Endothelial cell (in vitro differentiated cells): ENCODE data around the gene CAPZB. TPM values are rescaled to one million over a fixed set of nuclear protein-coding genes. Genes with fewer than 3 reads are reported as not detected.
A peak's percentile ranks its signal among the peaks of the same experiment; 100 is the strongest.

Experiments
- DNase-seq: peaks from one replicate; pipeline ENCODE4 v3.0.0; 2021; ENCODE audit warnings: low spot score
- H3K27ac Mint-ChIP-seq: one replicate; pipeline ENCODE4 v1.8.0; 2021; ENCODE audit warnings: mixed read lengths, inconsistent platforms; ENCODE audit not compliant: unreplicated experiment
- H3K27me3 Mint-ChIP-seq: one replicate; pipeline ENCODE4 v1.8.0; 2021; ENCODE audit warnings: mild to moderate bottlenecking, moderate library complexity, mixed read lengths, inconsistent platforms; ENCODE audit not compliant: unreplicated experiment
- H3K36me3 Mint-ChIP-seq: one replicate; pipeline ENCODE4 v1.8.0; 2021; ENCODE audit warnings: mild to moderate bottlenecking, low read depth, mixed read lengths, inconsistent platforms; ENCODE audit not compliant: unreplicated experiment
- H3K4me1 Mint-ChIP-seq: one replicate; pipeline ENCODE4 v1.8.0; 2021; ENCODE audit warnings: mild to moderate bottlenecking, mixed read lengths, inconsistent platforms; ENCODE audit not compliant: unreplicated experiment
- H3K4me3 Mint-ChIP-seq: one replicate; pipeline ENCODE4 v1.8.0; 2021; ENCODE audit warnings: mild to moderate bottlenecking, mixed read lengths, inconsistent platforms; ENCODE audit not compliant: unreplicated experiment
- H3K9me3 Mint-ChIP-seq: one replicate; pipeline ENCODE4 v1.8.0; 2021; ENCODE audit warnings: mixed read lengths, inconsistent platforms; ENCODE audit not compliant: unreplicated experiment
- total RNA-seq: library from RNA; stranded (reverse); fragmentation: NEBNext Ultra II Directional; extraction: Animal tissue kit (Norgen Biotek cat#: 25700); gene quantifications from one replicate; pipeline ENCODE4 v1.2.1, GENCODE V29; 2021; ENCODE audit not compliant: unreplicated experiment
- TF ChIP-seq, protein P1 (sequence below): fragments of 200-600 bp; sonication (generic); IDR thresholded peaks from one replicate; pipeline ENCODE4 v1.5.0; 2021; ENCODE audit warnings: antibody characterized with exemption; ENCODE audit not compliant: unreplicated experiment

Gene CAPZB
- total RNA-seq, 1 donor from 2014 or later, result 414 TPM

DNA sequence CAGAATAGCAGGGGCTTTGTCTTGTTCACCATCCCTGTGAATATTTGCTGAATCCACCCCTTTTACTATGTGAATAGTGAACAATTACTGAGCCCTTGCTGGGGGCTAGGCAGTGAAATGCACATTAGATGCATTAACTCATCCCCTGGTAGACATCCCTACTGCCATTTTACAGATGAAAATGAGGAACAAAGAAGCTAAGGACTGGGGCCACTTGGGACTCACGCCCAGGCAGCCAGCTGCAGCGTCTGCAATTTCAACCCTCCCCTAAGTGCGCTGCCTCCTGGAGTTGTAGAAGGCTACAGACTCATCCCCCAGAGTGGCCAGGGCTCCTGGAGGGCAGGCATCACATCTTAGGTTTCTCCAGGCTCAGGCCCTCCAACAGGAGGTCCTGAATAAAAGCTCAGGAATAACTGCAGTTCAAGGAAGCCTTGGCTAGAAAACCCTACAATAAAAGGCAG, 31.6 kb downstream of the CAPZB start:
- H3K4me1 Mint-ChIP-seq, result peaks cover 57% of the 10 kb centered on the region
- no peaks in the 10 kb centered on the region for H3K9me3 Mint-ChIP-seq
- H3K4me3 Mint-ChIP-seq, result no peak overlapping the region
- no peak for DNase-seq
- H3K36me3 Mint-ChIP-seq, result peaks cover 4% of the 10 kb centered on the region
- H3K27me3 Mint-ChIP-seq, result no peaks in the 10 kb centered on the region
- TF ChIP-seq, protein P1, sequence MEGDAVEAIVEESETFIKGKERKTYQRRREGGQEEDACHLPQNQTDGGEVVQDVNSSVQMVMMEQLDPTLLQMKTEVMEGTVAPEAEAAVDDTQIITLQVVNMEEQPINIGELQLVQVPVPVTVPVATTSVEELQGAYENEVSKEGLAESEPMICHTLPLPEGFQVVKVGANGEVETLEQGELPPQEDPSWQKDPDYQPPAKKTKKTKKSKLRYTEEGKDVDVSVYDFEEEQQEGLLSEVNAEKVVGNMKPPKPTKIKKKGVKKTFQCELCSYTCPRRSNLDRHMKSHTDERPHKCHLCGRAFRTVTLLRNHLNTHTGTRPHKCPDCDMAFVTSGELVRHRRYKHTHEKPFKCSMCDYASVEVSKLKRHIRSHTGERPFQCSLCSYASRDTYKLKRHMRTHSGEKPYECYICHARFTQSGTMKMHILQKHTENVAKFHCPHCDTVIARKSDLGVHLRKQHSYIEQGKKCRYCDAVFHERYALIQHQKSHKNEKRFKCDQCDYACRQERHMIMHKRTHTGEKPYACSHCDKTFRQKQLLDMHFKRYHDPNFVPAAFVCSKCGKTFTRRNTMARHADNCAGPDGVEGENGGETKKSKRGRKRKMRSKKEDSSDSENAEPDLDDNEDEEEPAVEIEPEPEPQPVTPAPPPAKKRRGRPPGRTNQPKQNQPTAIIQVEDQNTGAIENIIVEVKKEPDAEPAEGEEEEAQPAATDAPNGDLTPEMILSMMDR, result no peak
- H3K27ac Mint-ChIP-seq, result peak overlapping the region; percentile 36

DNA sequence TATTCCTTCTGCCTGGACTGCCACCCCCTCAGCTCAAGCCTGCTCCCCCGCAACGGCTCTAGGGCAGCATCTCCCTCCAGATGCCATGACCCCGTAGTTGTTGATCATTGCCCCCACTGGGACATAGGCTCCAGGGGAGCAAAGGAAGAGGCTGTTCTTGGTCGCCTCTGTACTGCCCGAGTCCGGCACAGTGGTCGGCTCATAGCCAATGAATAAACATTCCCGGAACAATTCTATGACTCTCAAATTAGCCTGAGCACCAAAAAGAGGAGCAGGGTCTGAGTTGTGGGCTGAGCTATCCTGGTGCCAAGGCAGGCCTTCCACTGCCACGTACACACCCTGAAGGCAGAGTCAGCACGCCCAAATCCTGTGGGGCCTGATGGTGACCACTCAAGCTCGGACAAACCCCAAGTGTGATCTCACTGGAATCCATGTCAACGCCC, 33.1 kb downstream of the CAPZB start:
- Mint-ChIP-seq H3K27me3 (no peaks in the 10 kb centered on the region), H3K4me3 (no peak overlapping the region), H3K27ac (no peak overlapping the region), H3K9me3 (no peaks in the 10 kb centered on the region), H3K4me1 (peaks cover 56% of the 10 kb centered on the region), H3K36me3 (peaks cover 7% of the 10 kb centered on the region)
- TF ChIP-seq, protein P1, result no peak
- no peak for DNase-seq

DNA sequence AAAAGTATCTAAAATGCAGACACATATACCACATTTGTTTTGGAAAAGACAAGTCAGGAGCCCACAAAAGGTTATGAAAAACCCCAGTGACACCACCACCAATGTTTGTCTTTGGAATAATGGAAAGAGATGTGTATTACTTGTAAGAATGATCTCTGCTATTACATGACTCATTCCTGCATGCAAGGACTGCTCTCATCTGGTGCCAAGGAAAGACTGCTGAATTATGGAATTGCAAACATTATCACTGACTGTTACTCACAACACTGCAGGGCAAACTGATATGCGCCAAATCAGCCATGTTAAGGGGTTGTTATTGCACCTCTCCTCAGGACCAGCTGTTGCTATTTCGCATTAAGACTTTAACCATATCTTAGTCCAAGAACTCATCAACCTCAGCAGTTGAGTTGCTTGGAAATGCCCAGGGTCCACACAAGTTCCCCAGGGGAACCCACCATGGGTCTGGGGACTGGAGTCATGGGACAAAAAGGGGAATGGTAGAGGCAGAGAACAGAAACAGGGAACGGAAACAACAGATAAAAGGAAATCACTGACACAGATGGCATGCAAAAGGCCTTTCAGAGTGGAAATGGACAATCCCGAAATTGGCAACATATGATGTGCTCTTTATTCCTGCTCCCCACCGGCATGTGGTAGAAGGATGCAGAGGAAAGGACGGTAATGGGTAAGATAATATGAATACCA, 34.4 kb downstream of the CAPZB start:
- Mint-ChIP-seq H3K4me1 (peaks cover 54% of the 10 kb centered on the region), H3K27ac (no peak overlapping the region), H3K36me3 (peaks cover 7% of the 10 kb centered on the region), H3K4me3 (no peak overlapping the region), H3K9me3 (no peaks in the 10 kb centered on the region), H3K27me3 (peaks cover 3% of the 10 kb centered on the region)
- TF ChIP-seq, protein P1, result no peak
- DNase-seq, result no peak

DNA sequence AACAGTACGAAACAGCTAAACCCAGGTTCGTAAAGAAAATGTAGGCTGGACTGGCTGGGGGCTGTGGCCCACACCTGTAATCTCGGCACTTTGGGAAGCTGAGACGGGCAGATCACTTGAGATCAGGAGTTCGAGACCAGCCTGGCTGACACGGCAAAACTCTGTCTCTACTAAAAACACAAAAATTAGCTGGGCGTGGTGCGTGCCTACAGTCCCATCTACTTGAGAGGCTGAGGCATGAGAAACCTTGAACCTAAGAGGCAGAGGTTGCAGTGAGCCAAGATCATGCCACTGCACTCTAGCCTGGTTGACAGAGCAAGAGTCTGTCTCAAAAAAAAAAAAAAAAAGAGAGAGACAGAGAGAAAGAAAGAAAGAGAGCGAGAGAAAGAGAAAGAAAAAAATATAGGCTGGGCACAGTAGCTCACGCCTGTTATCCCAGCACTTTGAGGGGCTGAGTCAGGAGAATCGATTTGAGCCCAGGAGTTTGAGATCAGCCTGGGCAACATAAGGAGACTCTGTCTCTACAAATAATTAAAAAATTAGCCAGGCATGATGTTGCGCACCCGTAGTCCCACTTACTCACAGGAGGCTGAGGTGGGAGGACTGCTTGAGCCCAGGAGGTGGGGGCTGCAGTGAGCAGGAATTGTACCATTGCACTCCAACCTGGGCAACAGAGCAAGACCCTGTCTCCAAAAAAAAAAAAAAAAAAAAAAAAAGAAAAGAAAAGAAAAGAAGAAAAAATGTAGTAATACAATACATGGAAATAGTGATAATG, 35.7 kb downstream of the CAPZB start:
- TF ChIP-seq, protein P1, result no peak
- DNase-seq, result no peak
- H3K4me3 Mint-ChIP-seq, result no peak overlapping the region
- H3K36me3 Mint-ChIP-seq, result peaks cover 7% of the 10 kb centered on the region
- H3K27me3 Mint-ChIP-seq, result peaks cover 3% of the 10 kb centered on the region
- H3K9me3 Mint-ChIP-seq, result no peaks in the 10 kb centered on the region
- H3K27ac Mint-ChIP-seq, result peak overlapping the region; percentile 21
- H3K4me1 Mint-ChIP-seq, result peaks cover 47% of the 10 kb centered on the region
